ENCODE data around the gene PGA5.

DNA sequence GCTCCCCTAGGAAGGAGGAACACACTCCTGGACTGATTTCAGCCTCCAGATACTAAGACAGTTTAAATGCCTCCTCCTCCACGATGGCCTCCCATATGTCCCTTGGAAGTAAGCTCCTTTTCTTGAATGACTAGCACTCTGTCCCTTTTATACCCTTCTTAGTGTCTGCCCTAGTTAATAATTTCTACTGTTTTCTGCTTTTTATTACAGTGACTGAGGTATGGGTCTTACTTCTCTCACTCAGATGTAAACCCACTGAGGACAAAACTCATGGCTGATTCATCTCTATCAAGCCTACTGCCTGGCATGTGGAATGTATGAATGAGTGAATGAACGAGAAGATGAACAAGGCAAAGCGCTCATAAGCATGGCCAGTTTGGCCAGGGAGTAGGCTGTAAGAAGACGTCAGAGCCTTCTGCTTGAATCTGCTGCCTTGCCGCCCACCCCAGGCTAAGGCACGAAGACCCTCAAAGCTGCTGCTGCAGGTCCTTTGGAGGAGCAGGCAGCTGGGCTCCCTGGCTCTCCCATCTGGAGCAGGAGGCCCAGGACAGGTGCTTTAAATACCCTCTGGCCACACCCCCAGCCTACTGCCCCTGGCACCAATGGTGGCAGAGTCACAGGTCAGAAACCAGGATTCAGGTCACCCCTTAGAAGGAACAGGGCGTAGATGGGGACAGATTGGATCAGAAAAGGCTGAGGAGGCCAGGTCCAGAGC lies 45.8 kb upstream of the PGA5 start:
- TF ChIP-seq, protein P1, sequence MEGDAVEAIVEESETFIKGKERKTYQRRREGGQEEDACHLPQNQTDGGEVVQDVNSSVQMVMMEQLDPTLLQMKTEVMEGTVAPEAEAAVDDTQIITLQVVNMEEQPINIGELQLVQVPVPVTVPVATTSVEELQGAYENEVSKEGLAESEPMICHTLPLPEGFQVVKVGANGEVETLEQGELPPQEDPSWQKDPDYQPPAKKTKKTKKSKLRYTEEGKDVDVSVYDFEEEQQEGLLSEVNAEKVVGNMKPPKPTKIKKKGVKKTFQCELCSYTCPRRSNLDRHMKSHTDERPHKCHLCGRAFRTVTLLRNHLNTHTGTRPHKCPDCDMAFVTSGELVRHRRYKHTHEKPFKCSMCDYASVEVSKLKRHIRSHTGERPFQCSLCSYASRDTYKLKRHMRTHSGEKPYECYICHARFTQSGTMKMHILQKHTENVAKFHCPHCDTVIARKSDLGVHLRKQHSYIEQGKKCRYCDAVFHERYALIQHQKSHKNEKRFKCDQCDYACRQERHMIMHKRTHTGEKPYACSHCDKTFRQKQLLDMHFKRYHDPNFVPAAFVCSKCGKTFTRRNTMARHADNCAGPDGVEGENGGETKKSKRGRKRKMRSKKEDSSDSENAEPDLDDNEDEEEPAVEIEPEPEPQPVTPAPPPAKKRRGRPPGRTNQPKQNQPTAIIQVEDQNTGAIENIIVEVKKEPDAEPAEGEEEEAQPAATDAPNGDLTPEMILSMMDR (IDR thresholded peaks at IDR 0.05), result no peak
- no peak for TF ChIP-seq POLR2A (IDR thresholded peaks at IDR 0.05)
